A673 (cell line): ENCODE measurements around the gene HEMGN. TPM values are rescaled to one million over a fixed set of nuclear protein-coding genes. Genes with fewer than 3 reads are reported as not detected.

ENCODE experiments used
- BruUV-seq: library from RNA; stranded (reverse); fragments of 400-500 nt; replicated peaks from 2 replicates; lab custom pipeline; 2021; lab: Mats Ljungman, UMichigan
- CTCF ChIA-PET: fragments of 300-600 bp; sonication (Branson Sonifier 250); formaldehyde crosslinking; loops from one replicate; lab custom pipeline; 2022; ENCODE audit warnings: antibody characterized with exemption; lab: Charles Lee
- POLR2A ChIA-PET: fragments of 300-600 bp; sonication (Branson Sonifier 250); formaldehyde crosslinking; loops from one replicate; lab custom pipeline; 2022; ENCODE audit warnings: antibody characterized with exemption; ENCODE audit not compliant: low non-redundant PET; lab: Charles Lee
- DNase-seq: peaks from one replicate; pipeline ENCODE4 v3.0.0-alpha.2; 2015; ENCODE audit warnings: low spot score
- H3K27ac ChIP-seq: fragments of 200-600 bp; sonication (generic); 2 replicates; pipeline ENCODE4 v1.5.1; 2016; ENCODE audit warnings: mixed run types, low read depth, mild to moderate bottlenecking, mixed read lengths, antibody characterized with exemption, low read length; ENCODE audit not compliant: poor library complexity, severe bottlenecking
- H3K27me3 ChIP-seq: fragments of 200-600 bp; sonication (generic); replicated peaks from 2 replicates; pipeline ENCODE4 v1.6.1; 2017; ENCODE audit warnings: mixed run types, low read depth, mild to moderate bottlenecking, mixed read lengths, antibody characterized with exemption, low read length; ENCODE audit not compliant: insufficient read depth, poor library complexity
- H3K36me3 ChIP-seq: fragments of 200-600 bp; sonication (generic); 2 replicates; pipeline ENCODE4 v1.6.1; 2016; ENCODE audit warnings: mixed run types, mild to moderate bottlenecking, mixed read lengths, antibody characterized with exemption, low read length; ENCODE audit not compliant: insufficient read depth, poor library complexity, severe bottlenecking
- H3K4me1 ChIP-seq: fragments of 200-600 bp; sonication (generic); 2 replicates; pipeline ENCODE4 v1.6.1; 2017; ENCODE audit warnings: mixed run types, mild to moderate bottlenecking, mixed read lengths, antibody characterized with exemption, low read length; ENCODE audit not compliant: insufficient read depth, poor library complexity, severe bottlenecking
- H3K4me3 ChIP-seq: fragments of 200-600 bp; sonication (generic); 2 replicates; pipeline ENCODE4 v1.5.1; 2016; ENCODE audit warnings: low read depth, mixed run types, mild to moderate bottlenecking, mixed read lengths, low read length; ENCODE audit not compliant: poor library complexity, severe bottlenecking
- H3K9me3 ChIP-seq: fragments of 200-600 bp; sonication (generic); 2 replicates; pipeline ENCODE4 v1.6.1; 2016; ENCODE audit warnings: mixed run types, low read depth, mild to moderate bottlenecking, mixed read lengths, antibody characterized with exemption, low read length; ENCODE audit not compliant: poor library complexity, severe bottlenecking
- CTCF ChIP-seq: fragments of 300-800, 200-600 bp; sonication (generic); conservative IDR thresholded peaks from 2 replicates; pipeline ENCODE4 v1.5.1; 2017; ENCODE audit warnings: low read depth, mild to moderate bottlenecking, antibody characterized with exemption, low read length, moderate library complexity, mixed read lengths
- EZH2 ChIP-seq: fragments of 200-600 bp; sonication (generic); IDR thresholded peaks from 2 replicates; pipeline ENCODE4 v1.6.1; 2017; ENCODE audit warnings: borderline replicate concordance, low read depth, mild to moderate bottlenecking, mixed read lengths, antibody characterized with exemption, low read length; ENCODE audit not compliant: poor library complexity, severe bottlenecking
- intact Hi-C: fragments of 100-400 bp; cut with micrococcal nuclease; formaldehyde crosslinking; loops from one replicate; pipeline ENCODE4 v1.10.0; 2022; ENCODE audit not compliant: unreplicated experiment
- total RNA-seq: library from RNA; stranded (reverse); gene quantifications from 2 replicates; pipeline ENCODE4 v1.2.3, GENCODE V29; 2021

HEMGN gene
- total RNA-seq, 1 experiment from 2014 or later: not detected

- no peak overlapping the region for H3K4me3 ChIP-seq
- ChIA-PET POLR2A (no interaction called here), CTCF (no interaction called here)
- BruUV-seq: no TSS peak
- no peaks in the 10 kb centered on the region for H3K36me3 ChIP-seq
- intact Hi-C loops: no loop called here
- TF ChIP-seq EZH2: no peak
- TF ChIP-seq CTCF: no peak
- H3K9me3 ChIP-seq: no peaks in the 10 kb centered on the region
- DNase-seq: no peak
- peaks cover 92% of the 10 kb centered on the region for H3K27me3 ChIP-seq
- no peaks in the 10 kb centered on the region for H3K4me1 ChIP-seq
- H3K27ac ChIP-seq: no peak overlapping the region
These were observed 2.8 kb upstream of the HEMGN start for GRCh38 chr9:97940741-97941140.

- H3K27ac ChIP-seq: no peak overlapping the region
- no peaks in the 10 kb centered on the region for H3K36me3 ChIP-seq
- TF ChIP-seq CTCF (no peak), EZH2 (no peak)
- POLR2A ChIA-PET: no interaction called here
- H3K9me3 ChIP-seq: no peaks in the 10 kb centered on the region
- CTCF ChIA-PET: no interaction called here
- peaks cover 97% of the 10 kb centered on the region for H3K27me3 ChIP-seq
- H3K4me1 ChIP-seq: no peaks in the 10 kb centered on the region
- no peak overlapping the region for H3K4me3 ChIP-seq
- intact Hi-C loops: no loop called here
- DNase-seq: no peak
- no TSS peak for BruUV-seq
These were observed 2.3 kb upstream of the HEMGN start for GRCh38 chr9:97940233-97940632.

- no peak for TF ChIP-seq EZH2
- no peak for TF ChIP-seq CTCF
- Histone ChIP-seq H3K36me3 (no peaks in the 10 kb centered on the region), H3K9me3 (no peaks in the 10 kb centered on the region), H3K27ac (no peak overlapping the region), H3K27me3 (peaks cover 91% of the 10 kb centered on the region), H3K4me1 (no peaks in the 10 kb centered on the region), H3K4me3 (no peak overlapping the region)
- no TSS peak for BruUV-seq
- ChIA-PET POLR2A (no interaction called here), CTCF (no interaction called here)
- intact Hi-C loops: no loop called here
- DNase-seq: no peak
These were observed 974 bp downstream of the HEMGN start for GRCh38 chr9:97936998-97937397.
